Right atrium auricular region (tissue), 2 donors: Measurements from ENCODE around the gene DOCK4. TPM values are rescaled to one million over a fixed set of nuclear protein-coding genes. Genes with fewer than 3 reads are reported as not detected.

ENCODE experiments used
- DNase-seq: peaks from one replicate; pipeline ENCODE4 v3.0.0-alpha.2; 2019; ENCODE audit warnings: low spot score
- H3K27ac ChIP-seq, 2 donors: fragments of 200-600 bp; sonication (generic); 1 replicate in 1 of 2; 2 replicates in 1 of 2; pipeline ENCODE4 v1.5.1; 2016 to 2019
- H3K27me3 ChIP-seq, 2 donors: fragments of 200-600 bp; sonication (generic); one replicate each; pipeline versions ENCODE4 v1.5.1 to v1.6.0; 2017 to 2019
- H3K36me3 ChIP-seq: fragments of 200-600 bp; sonication (generic); one replicate; pipeline ENCODE4 v1.5.1; 2016
- H3K4me1 ChIP-seq, 2 donors: fragments of 200-600 bp; sonication (generic); one replicate each; pipeline versions ENCODE4 v1.5.1 to v1.6.0; 2017 to 2019
- H3K4me3 ChIP-seq, 2 donors: fragments of 200-600 bp; sonication (generic); 1 replicate in 1 of 2; 2 replicates in 1 of 2; pipeline ENCODE4 v1.5.1; 2017 to 2019; ENCODE audit warnings: mild to moderate bottlenecking in 1 of 2, moderate library complexity in 1 of 2
- H3K9me3 ChIP-seq, 2 donors: fragments of 200-600 bp; sonication (generic); one replicate each; pipeline ENCODE4 v1.5.1; 2019
- total RNA-seq, 2 donors: library from RNA; depleted of rRNA; stranded (reverse); fragments of >200 nt; gene quantifications; one replicate each; pipeline ENCODE4 v1.1.0, GENCODE V29; 2016
- TF ChIP-seq, protein P1 (sequence below), 2 donors: fragments of 200-600 bp; sonication (generic); IDR thresholded peaks; one replicate each; pipeline ENCODE4 v1.5.1; 2019; ENCODE audit warnings: antibody characterized with exemption in 2 of 2

Gene DOCK4
- total RNA-seq, 2 donors from 2014 or later = 12.3 to 17.8 TPM

DNA sequence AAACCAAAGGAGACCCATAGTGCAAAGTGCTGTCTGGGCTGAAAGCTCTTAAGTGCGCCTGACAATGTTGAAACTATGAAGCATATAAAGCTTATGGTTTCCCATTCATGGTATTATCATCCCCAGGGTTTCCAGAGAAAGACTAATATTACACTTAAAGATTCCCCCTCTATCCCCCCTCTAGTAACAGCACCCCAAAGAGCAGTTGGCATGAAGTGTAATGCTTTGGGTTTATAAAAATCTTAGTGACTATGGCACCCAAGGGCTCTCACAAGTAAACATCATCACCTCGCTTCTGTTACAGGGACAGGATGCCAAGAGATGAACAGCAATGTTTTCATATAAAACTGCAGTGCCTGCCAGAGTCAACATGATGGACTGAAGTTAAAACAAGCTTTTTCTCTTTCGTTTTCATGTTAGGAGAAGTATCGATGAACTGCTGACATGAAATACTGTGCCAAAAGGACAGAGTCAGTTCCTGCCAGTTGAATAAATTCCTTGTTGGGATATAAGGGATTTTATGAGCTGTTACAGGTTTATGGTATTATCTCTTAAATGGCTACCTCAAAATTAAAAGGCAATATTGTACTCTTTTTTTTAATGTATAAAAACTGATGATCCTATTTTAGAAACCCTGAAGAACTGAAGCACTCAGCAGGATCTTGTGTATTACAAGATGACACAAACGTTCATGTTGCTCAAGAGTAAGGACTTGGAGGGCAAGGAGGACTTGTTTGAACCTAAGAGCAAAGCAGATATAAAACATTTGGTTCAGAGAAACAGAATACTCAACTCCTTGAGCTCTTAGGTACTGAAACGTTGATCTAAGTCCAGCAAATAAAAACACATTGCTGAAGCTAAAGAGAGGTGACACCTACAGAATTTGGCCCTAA lies 440.2 kb downstream of the DOCK4 start:
- no peak for DNase-seq
- H3K9me3 ChIP-seq = no peaks in the 10 kb centered on the region
- no peaks in the 10 kb centered on the region for H3K27me3 ChIP-seq
- no peak overlapping the region for H3K4me3 ChIP-seq
- no peaks in the 10 kb centered on the region for H3K4me1 ChIP-seq
- H3K36me3 ChIP-seq = peaks cover 6% of the 10 kb centered on the region
- TF ChIP-seq, protein P1, sequence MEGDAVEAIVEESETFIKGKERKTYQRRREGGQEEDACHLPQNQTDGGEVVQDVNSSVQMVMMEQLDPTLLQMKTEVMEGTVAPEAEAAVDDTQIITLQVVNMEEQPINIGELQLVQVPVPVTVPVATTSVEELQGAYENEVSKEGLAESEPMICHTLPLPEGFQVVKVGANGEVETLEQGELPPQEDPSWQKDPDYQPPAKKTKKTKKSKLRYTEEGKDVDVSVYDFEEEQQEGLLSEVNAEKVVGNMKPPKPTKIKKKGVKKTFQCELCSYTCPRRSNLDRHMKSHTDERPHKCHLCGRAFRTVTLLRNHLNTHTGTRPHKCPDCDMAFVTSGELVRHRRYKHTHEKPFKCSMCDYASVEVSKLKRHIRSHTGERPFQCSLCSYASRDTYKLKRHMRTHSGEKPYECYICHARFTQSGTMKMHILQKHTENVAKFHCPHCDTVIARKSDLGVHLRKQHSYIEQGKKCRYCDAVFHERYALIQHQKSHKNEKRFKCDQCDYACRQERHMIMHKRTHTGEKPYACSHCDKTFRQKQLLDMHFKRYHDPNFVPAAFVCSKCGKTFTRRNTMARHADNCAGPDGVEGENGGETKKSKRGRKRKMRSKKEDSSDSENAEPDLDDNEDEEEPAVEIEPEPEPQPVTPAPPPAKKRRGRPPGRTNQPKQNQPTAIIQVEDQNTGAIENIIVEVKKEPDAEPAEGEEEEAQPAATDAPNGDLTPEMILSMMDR (IDR thresholded peaks at IDR 0.05) = no peak
- H3K27ac ChIP-seq = no peak overlapping the region

GRCh38 chr7:111763221-111763801 lies 442.9 kb downstream of the DOCK4 start:
- Histone ChIP-seq H3K4me1 (no peaks in the 10 kb centered on the region), H3K4me3 (no peak overlapping the region), H3K36me3 (peaks cover 14% of the 10 kb centered on the region), H3K27ac (no peak overlapping the region), H3K9me3 (no peaks in the 10 kb centered on the region), H3K27me3 (no peaks in the 10 kb centered on the region)
- TF ChIP-seq, protein P1 (IDR thresholded peaks at IDR 0.05) = peak in 1 of 2 donors; percentile 74
- no peak for DNase-seq

- no peak overlapping the region for H3K27ac ChIP-seq
- TF ChIP-seq, protein P1 (IDR thresholded peaks at IDR 0.05) = no peak
- no peak overlapping the region for H3K4me3 ChIP-seq
- H3K36me3 ChIP-seq = peaks cover 16% of the 10 kb centered on the region
- H3K27me3 ChIP-seq = no peaks in the 10 kb centered on the region
- DNase-seq = no peak
- no peaks in the 10 kb centered on the region for H3K9me3 ChIP-seq
- H3K4me1 ChIP-seq = no peaks in the 10 kb centered on the region
These were observed 443.4 kb downstream of the DOCK4 start for GRCh38 chr7:111762799-111763198.

- Histone ChIP-seq H3K4me1 (no peaks in the 10 kb centered on the region), H3K36me3 (peaks cover 16% of the 10 kb centered on the region), H3K27me3 (no peaks in the 10 kb centered on the region), H3K27ac (no peak overlapping the region), H3K4me3 (no peak overlapping the region), H3K9me3 (no peaks in the 10 kb centered on the region)
- no peak for DNase-seq
- TF ChIP-seq, protein P1 (IDR thresholded peaks at IDR 0.05) = no peak
These were observed 444.0 kb downstream of the DOCK4 start for GRCh38 chr7:111762211-111762610.

DNA sequence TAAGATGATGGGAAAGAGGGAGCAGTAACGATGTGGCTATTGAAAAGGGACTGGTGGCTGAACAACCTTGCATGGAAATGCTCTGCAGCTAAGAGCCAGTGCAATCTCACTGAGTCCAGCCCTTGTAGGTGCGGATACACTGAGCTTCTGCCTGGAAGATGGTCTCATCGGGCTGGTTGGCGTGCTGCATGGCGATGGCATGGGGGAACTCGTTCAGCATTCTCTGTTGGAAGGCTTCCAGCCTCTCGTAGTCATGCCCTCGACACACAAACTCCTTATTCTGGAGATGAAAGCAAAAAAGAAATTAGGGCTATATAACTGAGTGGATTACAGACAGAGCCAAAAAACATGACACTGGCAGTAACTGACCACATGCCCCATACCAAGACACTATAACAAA lies 446.2 kb downstream of the DOCK4 start:
- Histone ChIP-seq H3K9me3 (no peaks in the 10 kb centered on the region), H3K36me3 (peaks cover 16% of the 10 kb centered on the region), H3K4me1 (no peaks in the 10 kb centered on the region), H3K4me3 (no peak overlapping the region), H3K27ac (no peak overlapping the region), H3K27me3 (no peaks in the 10 kb centered on the region)
- DNase-seq = no peak
- TF ChIP-seq, protein P1 (IDR thresholded peaks at IDR 0.05) = no peak
